ENCODE results near the gene SLC4A2.

The SLC4A2 gene

GRCh38 chr7:151064454-151064853 lies 5.1 kb downstream of the SLC4A2 start:
- no peak for DNase-seq

GRCh38 chr7:151064993-151065392 lies 5.6 kb downstream of the SLC4A2 start:
- DNase-seq, result no peak

- DNase-seq, result no peak
These were observed 6.1 kb downstream of the SLC4A2 start for GRCh38 chr7:151065516-151065915.

GRCh38 chr7:151066273-151066974 lies 7.0 kb downstream of the SLC4A2 start:
- DNase-seq, result no peak

GRCh38 chr7:151068069-151068773 lies 8.8 kb downstream of the SLC4A2 start:
- DNase-seq, result no peak

- no peak for DNase-seq
These were observed 10.6 kb downstream of the SLC4A2 start for GRCh38 chr7:151069841-151070573.

- DNase-seq, result no peak
These were observed 11.2 kb downstream of the SLC4A2 start for GRCh38 chr7:151070574-151070960.

GRCh38 chr7:151071032-151071866 lies 11.9 kb downstream of the SLC4A2 start:
- DNase-seq, result no peak

GRCh38 chr7:151073990-151074389 lies 14.6 kb downstream of the SLC4A2 start:
- DNase-seq, result no peak

GRCh38 chr7:151074817-151075661 lies 15.7 kb downstream of the SLC4A2 start:
- DNase-seq, result no peak

GRCh38 chr7:151075662-151075971 lies 16.2 kb downstream of the SLC4A2 start:
- DNase-seq, result no peak

- no peak for DNase-seq
These were observed 16.6 kb downstream of the SLC4A2 start for GRCh38 chr7:151075978-151076426.

- DNase-seq, result no peak
These were observed 17.7 kb downstream of the SLC4A2 start for GRCh38 chr7:151076863-151077704.

GRCh38 chr7:151077705-151078232 lies 18.4 kb downstream of the SLC4A2 start:
- DNase-seq, result no peak

GRCh38 chr7:151078233-151079040 lies 19.0 kb downstream of the SLC4A2 start:
- no peak for DNase-seq

GRCh38 chr7:151079199-151079910 lies 20.0 kb downstream of the SLC4A2 start:
- no peak for DNase-seq

- DNase-seq, result no peak
These were observed 20.7 kb downstream of the SLC4A2 start for GRCh38 chr7:151080067-151080521.

GRCh38 chr7:151080522-151081169 lies 21.3 kb downstream of the SLC4A2 start, which contains the start of gene FASTK:
TSS of gene FASTK (minus strand) at chr7:151080809. CDS start at chr7:151080766, 43 bp downstream.
- peak; percentile 93 for DNase-seq

All from NCI-H345 (cell line).